Measurements from ENCODE around the gene LMBR1L. TPM values are rescaled to one million over a fixed set of nuclear protein-coding genes. Genes with fewer than 3 reads are reported as not detected.
A peak's percentile ranks its signal among the peaks of the same experiment; 100 is the strongest.

Gene LMBR1L
- total RNA-seq, 2 donors from 2014 or later = 14.6 to 19.2 TPM

- DNase-seq (ENCODE audit: low spot score) = no peak
- Histone ChIP-seq H3K27ac (no peak overlapping the region), H3K4me1 (peaks cover 0 to 45% of the 10 kb centered on the region in 2 donors), H3K27me3 (no peaks in the 10 kb centered on the region), H3K9me3 (no peaks in the 10 kb centered on the region), H3K4me3 (peak overlapping the region in 1 of 2 donors; percentile 40), H3K36me3 (peaks cover 34% of the 10 kb centered on the region)
- no peak for TF ChIP-seq CTCF (IDR thresholded peaks at IDR 0.05)
Observed at GRCh38 chr12:49094975-49095365, 15.7 kb downstream of the LMBR1L start.

- DNase-seq (ENCODE audit: low spot score) = no peak
- Histone ChIP-seq H3K4me3 (peak within 1 kb of the TSS; percentile 11 to 40), H3K36me3 (peaks cover 28% of the 10 kb centered on the region), H3K27me3 (no peaks in the 10 kb centered on the region), H3K27ac (no peak within 1 kb of the TSS), H3K9me3 (no peaks in the 10 kb centered on the region), H3K4me1 (peaks cover 0 to 51% of the 10 kb centered on the region in 2 donors)
- no peak for TF ChIP-seq CTCF (IDR thresholded peaks at IDR 0.05)
Observed at GRCh38 chr12:49094160-49094974, 16.3 kb downstream of the LMBR1L start, which contains the start of gene DHH. Gene DHH, minus strand, starts transcription at chr12:49094801. Its CDS starts 289 bp downstream, at chr12:49094512.

GRCh38 chr12:49093792-49094159 lies 16.9 kb downstream of the LMBR1L start:
- peak overlapping the region; percentile 11 to 40 for H3K4me3 ChIP-seq
- peaks cover 22% of the 10 kb centered on the region for H3K36me3 ChIP-seq
- peaks cover 0 to 55% of the 10 kb centered on the region in 2 donors for H3K4me1 ChIP-seq
- DNase-seq (ENCODE audit: low spot score) = no peak
- H3K27ac ChIP-seq = no peak overlapping the region
- no peaks in the 10 kb centered on the region for H3K27me3 ChIP-seq
- TF ChIP-seq CTCF (IDR thresholded peaks at IDR 0.05) = no peak
- H3K9me3 ChIP-seq = no peaks in the 10 kb centered on the region

- DNase-seq (ENCODE audit: low spot score) = no peak
- peak overlapping the region in 1 of 2 donors; percentile 36 for H3K4me3 ChIP-seq
- H3K9me3 ChIP-seq = no peaks in the 10 kb centered on the region
- H3K27ac ChIP-seq = no peak overlapping the region
- H3K27me3 ChIP-seq = no peaks in the 10 kb centered on the region
- peaks cover 0 to 59% of the 10 kb centered on the region in 2 donors for H3K4me1 ChIP-seq
- TF ChIP-seq CTCF (IDR thresholded peaks at IDR 0.05) = no peak
- H3K36me3 ChIP-seq = peaks cover 14% of the 10 kb centered on the region
Observed at GRCh38 chr12:49092816-49093406, 17.7 kb downstream of the LMBR1L start.

GRCh38 chr12:49092086-49092815 lies 18.4 kb downstream of the LMBR1L start:
- Histone ChIP-seq H3K4me3 (peak overlapping the region; percentile 23 to 36), H3K36me3 (peaks cover 7% of the 10 kb centered on the region), H3K27me3 (no peaks in the 10 kb centered on the region), H3K9me3 (no peaks in the 10 kb centered on the region), H3K4me1 (peaks cover 0 to 59% of the 10 kb centered on the region in 2 donors), H3K27ac (no peak overlapping the region)
- peak in 1 of 2 donors; percentile 23 for TF ChIP-seq CTCF (IDR thresholded peaks at IDR 0.05)
- no peak for DNase-seq (ENCODE audit: low spot score)

All from right atrium auricular region (tissue), 2 donors.